Retinal pigment epithelial cell (primary cell): ENCODE data around the gene DNAJC10.
"Not testable (repeated sequence)": the region's sequence is repeated elsewhere in the genome, so short reads cannot be mapped to it uniquely, and the experiment has no call there.

Source experiments
- DNase-seq: peaks from one replicate; pipeline ENCODE4 v3.0.0-alpha.2; 2010; ENCODE audit warnings: low read depth
- H3K4me3 ChIP-seq: 2 replicates; pipeline ENCODE4 v1.5.1; 2011; ENCODE audit warnings: mild to moderate bottlenecking, low read length, control low read depth, moderate library complexity
- TF ChIP-seq, protein P1 (sequence below): conservative IDR thresholded peaks from 2 replicates; pipeline ENCODE4 v1.5.1; 2011; ENCODE audit warnings: low read depth, low read length, control low read depth, inconsistent platforms

DNAJC10 gene

DNA sequence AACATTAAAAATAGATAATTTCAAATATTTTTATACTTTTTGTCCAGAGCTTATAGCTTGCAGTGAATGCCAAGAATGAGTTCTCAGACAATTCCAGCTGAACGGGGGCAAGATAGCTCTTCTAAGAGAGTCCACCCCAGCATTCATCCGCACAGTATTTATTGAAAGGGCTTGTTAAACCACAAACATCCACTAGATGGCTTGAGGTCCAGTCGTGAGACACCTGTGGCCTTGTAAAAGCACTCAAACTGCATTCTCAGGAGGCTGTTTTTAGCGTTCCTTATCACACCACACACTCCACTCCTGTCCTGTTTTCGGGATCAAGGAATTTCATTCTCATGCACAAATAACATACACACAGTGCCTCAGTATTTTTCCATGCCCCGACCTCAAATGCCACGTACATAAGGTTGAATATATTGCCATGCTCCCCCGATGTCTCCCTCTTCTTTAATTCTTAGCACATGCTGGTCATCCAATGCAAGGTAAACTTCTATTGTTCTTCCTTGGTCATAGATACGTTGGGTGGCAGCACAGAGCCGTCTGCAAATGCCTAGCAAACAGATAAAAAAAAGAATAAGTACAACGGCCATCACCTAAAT, 47.4 kb downstream of the DNAJC10 start:
- no peak for DNase-seq
- no peak overlapping the region for H3K4me3 ChIP-seq
- TF ChIP-seq, protein P1, sequence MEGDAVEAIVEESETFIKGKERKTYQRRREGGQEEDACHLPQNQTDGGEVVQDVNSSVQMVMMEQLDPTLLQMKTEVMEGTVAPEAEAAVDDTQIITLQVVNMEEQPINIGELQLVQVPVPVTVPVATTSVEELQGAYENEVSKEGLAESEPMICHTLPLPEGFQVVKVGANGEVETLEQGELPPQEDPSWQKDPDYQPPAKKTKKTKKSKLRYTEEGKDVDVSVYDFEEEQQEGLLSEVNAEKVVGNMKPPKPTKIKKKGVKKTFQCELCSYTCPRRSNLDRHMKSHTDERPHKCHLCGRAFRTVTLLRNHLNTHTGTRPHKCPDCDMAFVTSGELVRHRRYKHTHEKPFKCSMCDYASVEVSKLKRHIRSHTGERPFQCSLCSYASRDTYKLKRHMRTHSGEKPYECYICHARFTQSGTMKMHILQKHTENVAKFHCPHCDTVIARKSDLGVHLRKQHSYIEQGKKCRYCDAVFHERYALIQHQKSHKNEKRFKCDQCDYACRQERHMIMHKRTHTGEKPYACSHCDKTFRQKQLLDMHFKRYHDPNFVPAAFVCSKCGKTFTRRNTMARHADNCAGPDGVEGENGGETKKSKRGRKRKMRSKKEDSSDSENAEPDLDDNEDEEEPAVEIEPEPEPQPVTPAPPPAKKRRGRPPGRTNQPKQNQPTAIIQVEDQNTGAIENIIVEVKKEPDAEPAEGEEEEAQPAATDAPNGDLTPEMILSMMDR: peak; percentile 74

DNA sequence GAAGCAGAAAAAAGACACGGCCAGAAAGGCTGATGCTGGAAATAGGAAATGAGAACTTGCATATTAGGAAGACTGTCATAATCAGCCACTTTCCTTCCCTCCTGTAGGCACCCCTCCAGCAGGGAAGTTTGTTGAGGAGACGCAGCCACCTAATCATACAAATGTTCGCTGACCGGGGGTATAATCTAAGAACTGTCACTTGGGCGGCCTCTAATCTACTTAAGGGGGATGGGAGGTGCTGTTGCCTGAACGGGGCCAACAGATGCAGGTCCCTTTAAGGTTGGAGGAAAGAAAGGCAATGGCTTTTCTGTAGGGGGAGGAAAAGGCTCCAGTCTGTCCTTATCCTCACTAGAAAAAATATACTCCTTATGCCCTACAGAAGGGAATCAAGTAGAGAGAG, 50.6 kb downstream of the DNAJC10 start:
- no peak for DNase-seq
- no peak overlapping the region for H3K4me3 ChIP-seq
- TF ChIP-seq, protein P1: no peak

DNA sequence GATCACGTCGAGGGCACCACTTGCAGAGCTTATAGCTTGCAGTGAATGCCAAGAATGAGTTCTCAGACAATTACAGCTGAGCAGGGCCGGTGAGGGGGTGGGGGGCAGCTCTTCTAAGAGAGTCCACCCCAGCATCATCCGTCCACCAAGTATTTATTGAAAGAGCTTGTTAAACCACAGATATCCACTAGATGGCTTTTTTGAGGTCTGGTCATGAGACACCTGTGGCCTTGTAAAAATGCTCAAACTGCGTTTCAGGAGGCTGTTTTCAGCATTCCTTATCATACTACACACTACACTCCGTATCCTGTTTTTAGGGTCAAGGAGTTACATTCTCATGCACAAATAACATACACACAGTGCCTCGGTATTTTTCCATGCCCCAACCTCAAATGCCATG, 51.5 kb downstream of the DNAJC10 start:
- TF ChIP-seq, protein P1: peak; percentile 61

DNA sequence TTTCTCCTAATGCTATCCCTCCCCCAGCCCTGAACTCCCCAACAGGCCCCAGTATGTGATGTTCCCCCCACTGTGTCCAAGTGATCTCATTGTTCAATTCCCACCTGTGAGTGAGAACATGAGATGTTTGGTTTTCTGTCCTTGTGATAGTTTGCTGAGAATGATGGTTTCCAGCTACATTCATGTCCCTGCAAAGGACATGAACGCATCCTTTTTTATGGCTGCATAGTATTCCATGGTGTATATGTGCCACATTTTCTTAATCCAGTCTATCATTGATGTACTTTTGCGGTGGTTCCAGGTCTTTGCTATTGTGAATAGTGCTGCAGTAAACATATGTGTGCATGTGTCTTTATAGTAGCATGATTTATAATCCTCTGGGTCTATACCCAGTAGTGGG, 52.9 kb downstream of the DNAJC10 start:
- not testable (repeated sequence) for DNase-seq, H3K4me3 ChIP-seq

More for the DNA sequence above, 51.5 kb downstream of the DNAJC10 start:
- H3K4me3 ChIP-seq: no peak overlapping the region
- no peak for DNase-seq

DNA sequence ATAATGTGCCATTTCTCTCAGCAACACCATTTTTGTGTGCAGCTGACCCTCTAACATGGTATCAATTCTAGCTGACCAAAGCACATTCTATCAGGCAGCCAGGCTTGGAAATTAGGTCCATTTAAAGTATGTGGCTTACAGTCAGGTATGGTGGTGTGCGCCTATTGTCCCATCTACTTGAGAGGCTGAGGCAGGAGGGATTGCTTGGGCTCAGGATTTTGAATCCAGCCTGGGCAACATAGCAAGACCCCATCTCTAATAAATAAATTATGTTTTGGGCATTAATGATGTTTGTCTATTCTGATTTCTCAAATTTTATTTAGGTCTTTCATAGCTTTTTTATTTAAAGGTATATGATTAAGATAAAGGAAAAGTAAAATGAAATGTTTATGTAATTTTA, 63.3 kb downstream of the DNAJC10 start:
- DNase-seq: no peak
- no peak overlapping the region for H3K4me3 ChIP-seq
- TF ChIP-seq, protein P1: no peak

DNA sequence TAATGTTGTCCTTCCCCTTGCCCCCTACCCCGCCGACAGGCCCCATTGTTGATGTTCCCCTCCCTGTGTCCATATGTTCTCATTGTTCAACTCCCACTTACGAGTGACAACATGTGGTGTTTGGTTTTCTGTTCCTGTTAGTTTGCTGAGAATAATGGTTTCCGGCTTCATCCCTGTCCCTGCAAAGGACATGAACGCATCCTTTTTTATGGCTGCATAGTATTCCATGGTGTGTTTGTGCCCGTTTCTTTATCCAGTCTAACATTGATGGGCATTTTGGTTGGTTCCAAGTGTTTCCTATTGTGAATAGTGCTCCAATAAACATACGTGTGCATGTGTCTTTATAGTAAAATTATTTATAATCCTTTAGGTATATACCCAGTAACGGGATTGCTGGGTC, 65.0 kb downstream of the DNAJC10 start:
- DNase-seq, H3K4me3 ChIP-seq: not testable (repeated sequence)

DNA sequence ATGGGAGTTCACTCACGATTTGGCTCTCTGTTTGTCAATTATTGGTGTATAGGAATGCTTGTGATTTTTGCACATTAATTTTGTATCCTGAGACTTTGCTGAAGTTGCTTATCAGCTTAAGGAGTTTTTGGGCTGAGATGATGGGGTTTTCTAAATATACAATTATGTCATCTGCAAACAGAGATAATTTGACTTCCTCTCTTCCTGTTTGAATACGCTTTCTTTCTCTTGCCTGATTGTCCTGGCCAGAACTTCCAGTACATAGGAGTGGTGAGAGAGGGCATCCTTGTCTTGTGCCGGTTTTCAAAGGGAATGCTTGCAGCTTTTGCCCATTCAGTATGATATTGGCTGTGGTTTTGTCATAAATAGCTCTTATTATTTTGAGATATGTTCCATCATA, 66.6 kb downstream of the DNAJC10 start:
- not testable (repeated sequence) for DNase-seq, H3K4me3 ChIP-seq

DNA sequence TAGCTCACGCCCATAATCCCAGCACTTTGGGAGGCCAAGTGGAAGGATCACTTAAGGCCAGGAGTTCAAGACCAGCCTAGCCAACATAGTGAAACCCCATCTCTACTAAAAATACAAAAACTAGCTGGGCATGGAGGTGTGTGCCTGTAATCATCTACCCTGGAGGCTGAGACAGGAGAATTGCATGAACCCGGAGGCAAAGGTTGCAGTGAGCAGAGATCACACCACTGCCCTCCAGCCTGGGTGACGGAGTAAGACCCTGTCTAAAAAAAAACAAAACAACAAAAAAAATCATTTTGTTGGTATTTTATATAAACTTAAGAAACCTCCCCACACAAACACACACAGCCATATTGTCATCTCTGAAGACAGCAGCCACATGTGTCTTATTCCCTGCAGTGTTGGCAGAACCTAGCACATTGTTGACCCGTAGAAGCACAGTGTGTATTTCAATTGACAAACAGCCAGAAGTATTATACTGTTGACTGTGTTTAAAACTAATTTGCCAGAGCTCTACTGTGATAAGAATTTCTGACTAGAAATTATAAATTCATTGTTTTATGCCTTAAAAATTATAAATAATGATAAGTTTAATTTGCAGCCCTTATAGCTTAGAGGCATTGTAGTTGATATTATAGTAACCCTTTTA, 68.1 kb downstream of the DNAJC10 start:
- H3K4me3 ChIP-seq: no peak overlapping the region
- TF ChIP-seq, protein P1: no peak
- no peak for DNase-seq
